Suppressor macrophage treated with lipopolysaccharide for 4 hours (primary cell): ENCODE measurements around the gene TRIM10.
"Not testable (repeated sequence)": the region's sequence is repeated elsewhere in the genome, so short reads cannot be mapped to it uniquely, and the experiment has no call there.

Source experiments
- DNase-seq: peaks from one replicate; pipeline ENCODE4 v3.0.0-alpha.2; 2020

Gene TRIM10

GRCh38 chr6:30127238-30128093 lies 33.5 kb downstream of the TRIM10 start:
- no peak for DNase-seq

GRCh38 chr6:30122515-30122914 lies 38.5 kb downstream of the TRIM10 start:
- peak; percentile 35 for DNase-seq

GRCh38 chr6:30121446-30122366 lies 39.3 kb downstream of the TRIM10 start:
- no peak for DNase-seq

GRCh38 chr6:30118691-30119090 lies 42.3 kb downstream of the TRIM10 start:
- DNase-seq: not testable (repeated sequence)

- DNase-seq: no peak
These were observed 44.3 kb downstream of the TRIM10 start for GRCh38 chr6:30116724-30117123.

GRCh38 chr6:30113841-30114240 lies 47.2 kb downstream of the TRIM10 start:
- DNase-seq: peak; percentile 38

- DNase-seq: peak; percentile 53
These were observed 47.8 kb downstream of the TRIM10 start, which contains the start of gene TRIM31 for GRCh38 chr6:30113003-30113759. Gene TRIM31, minus strand, starts transcription at chr6:30113090. Its CDS starts 285 bp downstream, at chr6:30112805.

- peak; percentile 39 for DNase-seq
These were observed 48.5 kb downstream of the TRIM10 start for GRCh38 chr6:30112402-30112994.

- DNase-seq: no peak
These were observed 49.6 kb downstream of the TRIM10 start for GRCh38 chr6:30111266-30111856.

GRCh38 chr6:30104661-30105060 lies 56.4 kb downstream of the TRIM10 start:
- no peak for DNase-seq

- DNase-seq: no peak
These were observed 57.2 kb downstream of the TRIM10 start for GRCh38 chr6:30103872-30104179.

- peak; percentile 93 for DNase-seq
These were observed 57.8 kb downstream of the TRIM10 start for GRCh38 chr6:30102970-30103871.

GRCh38 chr6:30102414-30102969 lies 58.5 kb downstream of the TRIM10 start:
- peak; percentile 92 for DNase-seq
